GM18870 (cell line): Measurements from ENCODE around the gene SIM2.

Source experiments
- ATAC-seq: cut with Tn5 transposase; IDR thresholded peaks from one replicate; pipeline ENCODE4 v1.9.1; 2021; ENCODE audit warnings: moderate library complexity; ENCODE audit not compliant: unreplicated experiment

Gene SIM2

GRCh38 chr21:36699546-36700294, 805 bp downstream of the SIM2 start:
- no peak for ATAC-seq

- no peak for ATAC-seq
Observed at GRCh38 chr21:36700295-36700970, 1.5 kb downstream of the SIM2 start.

DNA sequence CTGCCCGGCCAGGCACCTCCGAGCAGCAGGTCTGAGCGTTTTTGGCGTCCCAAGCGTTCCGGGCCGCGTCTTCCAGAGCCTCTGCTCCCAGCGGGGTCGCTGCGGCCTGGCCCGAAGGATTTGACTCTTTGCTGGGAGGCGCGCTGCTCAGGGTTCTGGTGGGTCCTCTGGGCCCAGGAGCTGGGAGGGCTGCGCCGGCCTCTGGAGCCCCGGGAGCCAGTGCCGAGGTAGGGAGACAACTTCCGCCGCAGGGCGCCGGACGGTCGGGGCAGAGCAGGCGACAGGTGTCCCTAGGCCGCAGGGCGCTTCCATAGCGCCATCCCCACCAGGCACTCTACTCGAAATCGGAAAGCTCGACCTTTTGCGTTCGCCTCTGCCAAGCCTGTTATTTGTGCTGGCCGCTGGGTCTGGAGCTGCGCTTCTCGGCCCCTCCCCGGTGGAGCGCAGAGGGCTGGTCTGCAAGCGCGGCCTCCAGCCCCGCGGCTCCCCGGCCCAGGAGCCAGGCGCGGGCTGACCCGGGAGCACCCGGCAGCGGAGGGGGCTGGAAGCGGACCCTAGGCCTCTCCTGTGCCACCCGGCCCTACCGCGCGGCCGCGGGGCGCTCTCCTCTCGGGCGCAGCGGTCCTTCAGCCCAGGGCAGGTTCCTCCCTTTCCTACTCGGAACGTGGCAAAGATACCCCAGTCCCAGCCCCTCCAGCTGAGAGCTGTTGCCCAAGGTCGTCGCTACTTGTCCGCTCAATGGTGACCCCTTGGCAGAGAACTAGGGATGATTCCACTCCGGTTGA, 2.2 kb downstream of the SIM2 start:
- no peak for ATAC-seq

- no peak for ATAC-seq
Observed at GRCh38 chr21:36701756-36702621, 3.1 kb downstream of the SIM2 start.

DNA sequence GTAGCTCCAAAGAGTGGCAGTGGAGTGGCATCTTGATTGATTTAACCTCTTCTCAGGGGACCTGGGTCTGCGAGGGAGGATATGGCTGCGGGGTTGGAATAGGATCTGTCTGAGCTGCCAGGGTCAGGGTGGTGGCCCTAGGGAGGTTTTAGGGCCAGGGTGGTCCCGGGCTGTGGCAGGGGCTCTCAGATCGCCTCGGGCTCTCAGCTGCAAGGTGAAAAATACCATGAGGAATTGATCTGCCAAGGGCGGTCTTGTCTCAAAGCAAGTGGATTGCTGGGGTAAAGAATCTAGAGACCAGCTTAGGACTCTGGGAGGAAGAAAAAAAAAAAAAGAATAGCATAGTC, 3.7 kb downstream of the SIM2 start:
- no peak for ATAC-seq

DNA sequence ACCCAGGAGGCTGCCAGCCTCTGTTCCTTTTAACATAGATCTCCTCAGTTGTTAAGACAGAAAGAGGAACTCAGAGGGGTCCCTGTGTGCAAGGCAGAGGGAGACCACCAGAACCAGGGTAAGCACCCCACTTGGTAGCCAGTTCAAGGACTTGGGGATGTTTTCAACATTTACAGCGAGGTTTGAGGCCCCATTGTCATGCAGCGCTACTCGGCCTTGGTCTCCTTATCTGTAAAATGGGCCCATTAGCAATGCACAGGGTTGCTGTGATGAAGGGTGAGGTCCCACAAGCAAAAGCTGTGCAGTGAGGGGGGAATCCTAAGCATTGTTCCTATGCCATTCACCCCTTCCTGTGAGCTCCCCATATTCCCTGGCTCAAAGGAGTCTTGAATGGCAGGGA, 4.2 kb downstream of the SIM2 start:
- no peak for ATAC-seq

- ATAC-seq = no peak
Observed at GRCh38 chr21:36703626-36704280, 4.8 kb downstream of the SIM2 start.

- no peak for ATAC-seq
Observed at GRCh38 chr21:36704281-36704957, 5.5 kb downstream of the SIM2 start.

- ATAC-seq = no peak
Observed at GRCh38 chr21:36704958-36705678, 6.2 kb downstream of the SIM2 start.

DNA sequence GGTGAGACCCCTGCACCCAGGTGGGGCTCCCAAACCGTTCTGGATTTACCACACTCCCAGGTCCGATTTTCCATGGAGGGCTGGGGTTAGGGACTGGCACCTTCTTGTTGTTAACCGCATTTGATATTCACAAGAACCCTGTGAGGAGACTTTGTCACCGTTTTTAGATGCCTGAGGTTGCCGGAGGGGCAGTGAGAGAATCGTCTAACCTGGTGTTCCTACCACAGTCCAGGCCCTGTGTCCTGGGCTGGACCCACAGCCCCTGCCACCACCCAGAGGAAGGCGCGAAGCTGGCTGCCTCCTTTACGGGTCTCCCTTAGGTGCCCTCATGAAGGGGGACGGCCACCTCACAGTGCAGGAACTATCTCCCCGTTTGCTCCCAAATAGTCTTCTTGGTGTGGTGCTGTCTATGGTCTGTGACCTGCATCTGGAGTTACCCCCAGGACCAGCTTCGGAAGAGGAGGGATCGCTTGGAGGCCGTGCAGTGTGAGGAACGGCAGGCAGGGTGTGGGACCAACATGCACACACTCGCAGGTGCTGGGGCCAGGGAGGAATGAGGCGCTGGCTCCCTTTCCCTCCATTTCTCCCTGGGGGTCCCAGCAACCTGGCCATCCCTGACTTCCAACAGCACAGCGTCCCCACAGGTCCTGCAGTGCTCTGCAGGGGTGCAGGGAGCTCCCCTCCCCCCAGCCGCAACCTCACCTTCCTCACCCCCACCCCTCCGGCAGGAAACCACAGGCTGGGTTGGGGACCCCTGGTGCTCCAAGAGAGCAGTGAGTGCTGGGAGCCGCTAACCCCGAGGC, 7.0 kb downstream of the SIM2 start:
- ATAC-seq = no peak

DNA sequence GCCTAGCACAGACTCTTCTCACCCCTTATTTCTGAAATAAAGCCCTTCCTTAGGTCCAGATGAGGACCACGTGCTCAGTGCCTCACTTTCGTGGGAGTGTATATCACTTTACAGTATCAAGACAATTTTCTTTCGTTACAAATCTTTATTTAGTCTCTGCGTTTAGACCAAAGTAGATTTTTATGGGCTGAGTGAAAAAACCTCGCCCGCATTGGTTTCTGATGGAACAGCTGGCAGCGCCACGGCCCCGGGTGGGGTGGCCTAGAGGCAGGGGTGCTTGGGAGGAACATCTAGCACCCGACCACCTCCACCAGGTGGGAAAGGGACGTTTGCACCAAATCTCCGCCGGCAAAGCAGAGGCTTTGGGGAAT, 7.6 kb downstream of the SIM2 start:
- ATAC-seq = no peak

DNA sequence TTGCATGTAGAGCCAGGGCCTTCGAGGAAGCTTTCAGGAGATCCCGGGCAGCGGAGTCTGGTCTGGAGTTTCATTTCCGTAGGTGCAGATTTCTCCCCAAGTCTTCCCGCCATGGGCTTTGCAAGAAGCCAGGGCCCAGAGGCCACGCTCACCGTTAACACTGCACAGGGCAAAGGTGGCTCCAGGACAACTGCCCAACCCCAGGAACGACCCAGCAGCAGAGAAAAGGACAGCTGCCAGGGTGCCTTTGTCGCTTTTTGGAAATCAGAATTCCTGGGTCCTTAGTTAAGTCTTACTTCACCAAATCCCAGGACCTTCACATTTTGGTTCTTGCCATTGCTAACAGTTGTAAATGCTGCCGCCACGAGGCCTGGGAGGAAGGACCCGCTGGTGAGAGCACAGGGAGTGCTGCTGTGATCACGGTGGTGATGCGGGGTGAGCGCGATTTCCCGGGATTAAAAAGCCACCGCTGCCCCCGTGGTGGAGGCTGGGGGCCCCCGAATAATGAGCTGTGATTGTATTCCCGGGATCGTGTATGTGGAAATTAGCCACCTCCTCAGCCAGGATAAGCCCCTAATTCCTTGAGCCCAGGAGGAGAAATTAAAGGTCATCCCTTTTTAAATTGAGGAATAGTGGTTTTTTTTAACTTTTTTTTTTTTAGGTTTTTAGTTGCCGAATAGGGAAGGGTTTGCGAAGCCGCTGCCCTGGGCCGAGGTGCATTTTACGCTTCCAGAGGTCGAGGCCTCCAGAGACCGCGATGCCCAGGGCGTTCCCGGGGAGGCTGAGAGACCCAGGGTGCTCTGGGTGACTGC, 8.2 kb downstream of the SIM2 start:
- ATAC-seq = no peak

DNA sequence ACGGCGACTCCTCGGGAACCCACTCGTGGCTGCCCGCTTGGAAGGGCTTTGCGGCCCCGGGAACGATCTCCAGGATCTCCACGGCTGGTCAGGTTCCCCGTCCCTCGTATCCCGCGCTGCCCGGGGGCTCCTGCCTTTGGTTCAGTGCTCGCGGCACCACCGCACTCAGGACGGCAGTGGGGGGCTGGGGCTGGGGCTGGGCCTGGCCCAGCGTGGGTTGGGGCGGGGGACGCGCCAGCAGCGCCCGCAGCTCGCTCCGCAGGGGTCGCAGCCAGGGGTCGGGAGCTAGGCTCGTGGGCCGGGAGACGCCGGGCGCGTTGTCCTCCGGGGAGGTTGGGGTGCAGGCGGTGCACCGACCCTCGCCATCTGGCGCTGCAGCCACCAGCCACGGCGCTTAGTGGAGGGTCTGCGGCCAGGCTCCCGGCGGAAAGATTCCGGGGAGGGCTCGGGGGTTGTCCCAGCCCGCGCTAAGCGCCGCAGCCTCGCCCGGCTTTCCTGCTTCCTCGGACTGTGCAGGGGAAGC, 8.9 kb downstream of the SIM2 start:
- no peak for ATAC-seq

GRCh38 chr21:36708286-36709029, 9.5 kb downstream of the SIM2 start:
- no peak for ATAC-seq

DNA sequence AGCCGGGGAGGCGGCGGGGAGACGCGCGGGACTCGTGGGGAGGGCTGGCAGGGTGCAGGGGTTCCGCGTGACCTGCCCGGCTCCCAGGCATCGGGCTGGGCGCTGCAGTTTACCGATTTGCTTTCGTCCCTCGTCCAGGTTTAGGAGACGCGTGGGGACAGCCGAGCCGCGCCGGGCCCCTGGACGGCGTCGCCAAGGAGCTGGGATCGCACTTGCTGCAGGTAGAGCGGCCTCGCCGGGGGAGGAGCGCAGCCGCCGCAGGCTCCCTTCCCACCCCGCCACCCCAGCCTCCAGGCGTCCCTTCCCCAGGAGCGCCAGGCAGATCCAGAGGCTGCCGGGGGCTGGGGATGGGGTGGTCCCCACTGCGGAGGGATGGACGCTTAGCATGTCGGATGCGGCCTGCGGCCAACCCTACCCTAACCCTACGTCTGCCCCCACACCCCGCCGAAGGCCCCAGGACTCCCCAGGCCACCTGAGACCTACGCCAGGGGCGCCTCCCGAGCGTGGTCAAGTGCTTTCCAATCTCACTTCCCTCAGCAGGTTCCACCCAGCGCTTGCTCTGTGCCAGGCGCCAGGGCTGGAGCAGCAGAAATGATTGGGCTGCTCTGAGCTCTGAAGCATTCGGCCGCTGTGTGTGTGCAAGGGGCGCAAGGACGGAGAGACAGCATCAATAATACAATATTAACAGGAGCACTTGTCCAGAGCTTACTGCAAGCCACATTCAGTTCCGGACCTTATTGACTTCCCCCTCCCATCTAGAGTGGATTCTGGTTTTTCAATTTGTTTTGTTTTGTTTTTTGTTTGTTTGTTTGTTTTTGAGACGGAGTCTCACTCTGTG, 10.3 kb downstream of the SIM2 start:
- no peak for ATAC-seq
